Measurements from ENCODE around the gene ADAMTS12.
A peak's percentile ranks its signal among the peaks of the same experiment; 100 is the strongest.

GRCh38 chr5:33588654-33589372, 303.0 kb downstream of the ADAMTS12 start:
- TF ChIP-seq CTCF (IDR thresholded peaks at IDR 0.05) (peak; percentile 92), ZFX (IDR thresholded peaks at IDR 0.05; ENCODE audit: borderline replicate concordance) (no peak)
